Measurements from ENCODE around the gene SPESP1.

DNA sequence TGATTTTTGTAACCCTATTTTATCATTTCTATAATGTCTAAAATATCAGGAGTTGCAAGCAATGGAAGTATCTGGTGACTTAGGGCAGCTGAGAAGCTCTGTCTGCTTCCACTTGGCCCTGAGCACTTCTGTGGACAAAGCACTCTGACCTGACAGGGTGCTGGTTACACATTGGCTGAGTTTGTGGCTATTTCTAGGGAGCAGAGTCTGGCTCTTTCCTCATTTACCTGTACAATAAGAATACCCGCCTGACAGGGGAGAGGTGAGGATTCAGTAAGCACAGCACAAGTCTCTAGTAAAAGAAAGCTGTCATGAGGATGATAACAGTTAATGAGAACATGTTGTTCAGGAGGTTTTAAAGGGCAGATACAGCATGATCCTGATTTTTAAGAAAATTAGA is 33.3 kb upstream of the SPESP1 start:
- TF ChIP-seq, protein P1, sequence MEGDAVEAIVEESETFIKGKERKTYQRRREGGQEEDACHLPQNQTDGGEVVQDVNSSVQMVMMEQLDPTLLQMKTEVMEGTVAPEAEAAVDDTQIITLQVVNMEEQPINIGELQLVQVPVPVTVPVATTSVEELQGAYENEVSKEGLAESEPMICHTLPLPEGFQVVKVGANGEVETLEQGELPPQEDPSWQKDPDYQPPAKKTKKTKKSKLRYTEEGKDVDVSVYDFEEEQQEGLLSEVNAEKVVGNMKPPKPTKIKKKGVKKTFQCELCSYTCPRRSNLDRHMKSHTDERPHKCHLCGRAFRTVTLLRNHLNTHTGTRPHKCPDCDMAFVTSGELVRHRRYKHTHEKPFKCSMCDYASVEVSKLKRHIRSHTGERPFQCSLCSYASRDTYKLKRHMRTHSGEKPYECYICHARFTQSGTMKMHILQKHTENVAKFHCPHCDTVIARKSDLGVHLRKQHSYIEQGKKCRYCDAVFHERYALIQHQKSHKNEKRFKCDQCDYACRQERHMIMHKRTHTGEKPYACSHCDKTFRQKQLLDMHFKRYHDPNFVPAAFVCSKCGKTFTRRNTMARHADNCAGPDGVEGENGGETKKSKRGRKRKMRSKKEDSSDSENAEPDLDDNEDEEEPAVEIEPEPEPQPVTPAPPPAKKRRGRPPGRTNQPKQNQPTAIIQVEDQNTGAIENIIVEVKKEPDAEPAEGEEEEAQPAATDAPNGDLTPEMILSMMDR (IDR thresholded peaks at IDR 0.05), result no peak
- no peak for TF ChIP-seq ZFX (IDR thresholded peaks at IDR 0.05; ENCODE audit: borderline replicate concordance)

All from 22Rv1 (cell line).